Hematopoietic multipotent progenitor cell treated with erythropoietin and hydrocortisone succinate and interleukin-3 and kit ligand, for 6 days (in vitro differentiated cells): Measurements from ENCODE around the gene POLE4.

Source experiments
- DNase-seq: peaks from one replicate; pipeline ENCODE4 v3.0.0-alpha.2; 2015

POLE4 gene

DNA sequence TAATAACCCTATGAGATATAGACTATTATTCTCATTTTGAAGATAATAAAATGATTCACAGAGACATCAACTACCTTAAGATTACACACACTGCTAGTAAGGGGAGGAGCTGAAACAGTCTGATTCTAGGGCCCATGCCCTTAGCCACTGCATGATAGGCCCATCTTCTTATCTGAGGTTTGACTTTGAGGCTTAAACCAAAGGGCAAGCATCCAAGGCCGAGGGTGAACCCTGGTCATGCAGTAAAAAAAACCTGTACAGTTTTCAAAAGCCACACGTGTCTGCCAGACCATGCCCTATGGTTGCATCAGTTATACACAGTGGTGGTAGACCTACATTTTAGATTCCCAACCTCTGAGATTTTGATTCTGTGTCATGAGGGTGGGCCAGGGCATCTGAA is 44.8 kb downstream of the POLE4 start:
- DNase-seq: peak; percentile 18

DNA sequence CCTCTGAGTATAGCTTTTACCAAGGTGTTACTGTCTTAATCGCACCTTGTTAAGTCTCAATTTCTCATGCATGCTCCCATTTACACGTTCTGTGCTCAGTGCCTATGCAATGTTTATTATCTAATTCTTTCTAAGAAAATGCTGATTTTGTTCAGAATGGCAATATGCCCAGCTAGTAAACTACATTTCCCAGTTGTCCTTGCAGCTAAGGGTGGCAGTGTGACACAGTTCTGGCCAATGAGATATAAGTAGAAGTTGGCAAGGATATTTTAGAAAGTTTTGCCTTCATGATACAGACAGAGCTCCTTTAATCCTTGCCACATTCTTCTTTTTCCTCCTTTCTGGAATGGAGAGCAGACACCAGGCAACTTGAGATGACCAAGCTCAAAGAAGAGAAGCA is 45.3 kb downstream of the POLE4 start:
- no peak for DNase-seq

DNA sequence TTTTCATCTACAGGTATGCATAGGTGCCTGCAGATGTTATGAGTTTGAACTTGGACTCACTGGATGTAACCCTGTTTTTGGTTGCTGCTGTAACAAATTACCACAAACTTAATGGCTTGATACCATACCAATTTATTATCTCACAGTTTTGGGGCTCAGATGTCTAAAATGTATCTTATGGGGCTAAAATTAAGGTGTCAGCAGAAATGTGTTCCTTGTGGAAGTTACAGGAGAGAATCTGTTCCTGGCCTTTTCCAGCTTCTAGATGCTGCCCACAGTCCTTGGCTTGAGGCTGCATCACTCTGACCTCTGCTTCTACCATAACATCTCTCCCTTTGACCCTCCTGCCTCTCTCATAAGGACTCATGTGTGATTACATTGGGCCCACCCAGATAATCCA is 47.6 kb downstream of the POLE4 start:
- DNase-seq: no peak

DNA sequence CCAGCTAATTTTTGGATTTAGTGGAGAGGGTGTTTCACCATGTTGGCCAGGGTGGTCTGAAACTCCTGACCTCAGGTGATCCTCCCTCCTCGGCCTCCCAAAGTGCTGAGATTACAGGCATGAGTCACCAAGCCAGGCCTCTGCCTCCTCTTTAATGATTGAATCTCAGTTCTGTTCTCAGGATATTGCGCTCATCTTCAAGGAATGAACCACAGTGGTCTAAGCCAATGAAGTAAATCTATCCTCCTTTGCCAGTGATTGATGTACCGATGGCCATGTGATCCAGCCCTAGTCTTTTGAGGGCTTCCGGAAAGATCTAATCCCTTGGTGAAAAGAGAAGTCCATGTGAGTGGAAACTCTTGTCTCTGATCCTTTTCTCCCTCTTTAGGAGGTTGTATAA is 48.6 kb downstream of the POLE4 start:
- no peak for DNase-seq

DNA sequence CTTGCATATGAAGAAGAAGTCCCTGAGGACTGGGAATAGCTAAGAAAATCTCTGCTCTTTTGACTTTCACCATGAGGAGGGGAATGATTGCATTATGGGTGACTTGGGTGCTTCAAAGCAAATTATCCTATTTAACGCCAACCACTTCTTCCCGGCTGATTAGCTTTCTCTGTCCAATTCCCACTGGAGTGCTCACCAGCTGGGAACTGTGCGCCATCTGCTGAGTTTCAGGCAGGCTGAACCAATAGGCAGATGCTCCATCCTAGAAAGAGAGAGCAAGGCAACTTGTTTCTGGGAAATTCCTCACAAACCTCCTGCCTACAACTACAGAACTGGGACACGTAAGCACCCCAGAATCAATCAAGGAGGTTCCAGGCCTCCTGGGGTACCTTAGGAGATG is 49.4 kb downstream of the POLE4 start:
- no peak for DNase-seq

DNA sequence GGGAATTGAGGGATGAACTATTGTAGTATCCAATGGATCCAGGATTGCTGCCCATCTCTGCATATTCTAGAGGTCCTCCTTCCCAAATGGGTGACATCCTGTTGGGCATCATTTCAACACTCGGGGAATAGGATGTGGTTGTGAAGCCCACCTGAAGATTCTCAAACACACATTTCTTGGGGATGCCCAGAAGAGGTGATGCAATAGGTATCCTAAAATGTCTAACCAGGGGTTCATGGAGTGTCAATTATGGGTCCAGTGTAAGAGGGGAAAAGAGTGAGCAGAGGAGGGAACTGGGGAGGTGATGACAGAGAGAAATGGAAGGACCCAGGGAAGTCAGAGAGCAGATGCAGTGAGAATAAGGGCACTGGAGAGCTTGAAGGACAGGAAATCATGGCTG is 52.1 kb downstream of the POLE4 start:
- no peak for DNase-seq

DNA sequence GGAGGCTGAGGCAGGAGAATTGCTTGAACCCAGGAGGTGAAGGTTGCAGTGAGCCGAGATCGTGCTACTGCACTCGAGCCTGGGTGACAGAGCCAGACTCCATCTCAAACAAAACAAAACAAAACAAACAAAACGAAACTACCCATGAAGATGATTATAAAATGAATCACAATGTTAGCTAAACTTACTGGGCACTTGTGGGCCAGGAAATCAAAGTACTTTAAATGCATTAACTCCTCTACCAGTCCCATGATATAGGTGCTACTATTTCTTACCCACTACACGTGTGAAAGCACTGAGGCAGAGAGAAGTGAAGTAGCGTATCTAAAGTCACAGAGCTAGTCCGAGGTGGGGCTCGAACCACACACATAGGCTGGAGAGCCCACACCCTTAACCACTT is 53.6 kb downstream of the POLE4 start:
- no peak for DNase-seq

DNA sequence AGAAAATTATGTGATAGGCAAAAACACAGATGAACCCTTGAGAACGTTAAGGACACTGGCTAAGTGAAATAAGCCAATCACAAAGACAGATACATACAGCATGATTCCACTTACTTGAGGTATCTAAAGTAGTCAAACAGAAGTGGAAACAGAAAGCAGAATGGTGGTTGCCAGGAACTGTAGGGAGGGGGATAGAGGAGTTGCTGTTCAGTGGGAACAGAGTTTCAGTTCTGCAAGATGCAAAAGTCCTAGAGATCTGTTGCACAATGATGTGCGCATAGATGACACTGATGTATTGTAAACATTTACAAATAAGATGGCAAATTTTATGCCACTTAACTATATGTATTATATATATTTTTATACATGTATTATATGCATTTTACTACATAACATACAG is 59.7 kb downstream of the POLE4 start:
- DNase-seq: no peak
